ENCODE data around the gene TRAK2. TPM values are rescaled to one million over a fixed set of nuclear protein-coding genes. Genes with fewer than 3 reads are reported as not detected.

Gene TRAK2
- total and polyA plus RNA-seq, 2 of the 13 experiments (the other 11 are each of a cell fraction or from before 2014, with no cell fraction given), result 7.7 to 21.0 TPM

DNA sequence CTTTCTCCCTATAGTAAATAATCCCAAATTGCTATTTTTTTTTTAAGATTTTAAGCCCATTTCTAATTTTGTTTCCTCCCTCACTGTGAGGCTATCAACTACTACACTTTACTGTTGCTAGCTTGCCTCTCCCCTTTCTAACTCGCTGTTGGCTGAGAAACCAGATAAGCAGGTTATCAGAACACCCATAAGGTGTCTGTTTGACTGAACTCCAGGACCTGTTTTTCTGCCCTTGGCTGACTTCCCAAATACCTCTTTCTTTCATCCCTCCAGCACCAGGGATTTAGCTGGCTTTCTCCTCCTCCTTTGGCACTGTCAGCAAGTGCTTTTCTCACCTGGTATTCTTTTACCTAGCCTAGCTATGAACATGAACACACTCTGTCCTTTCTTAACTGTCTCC lies 11.1 kb downstream of the TRAK2 start (continued):
- TF ChIP-seq, protein P1, sequence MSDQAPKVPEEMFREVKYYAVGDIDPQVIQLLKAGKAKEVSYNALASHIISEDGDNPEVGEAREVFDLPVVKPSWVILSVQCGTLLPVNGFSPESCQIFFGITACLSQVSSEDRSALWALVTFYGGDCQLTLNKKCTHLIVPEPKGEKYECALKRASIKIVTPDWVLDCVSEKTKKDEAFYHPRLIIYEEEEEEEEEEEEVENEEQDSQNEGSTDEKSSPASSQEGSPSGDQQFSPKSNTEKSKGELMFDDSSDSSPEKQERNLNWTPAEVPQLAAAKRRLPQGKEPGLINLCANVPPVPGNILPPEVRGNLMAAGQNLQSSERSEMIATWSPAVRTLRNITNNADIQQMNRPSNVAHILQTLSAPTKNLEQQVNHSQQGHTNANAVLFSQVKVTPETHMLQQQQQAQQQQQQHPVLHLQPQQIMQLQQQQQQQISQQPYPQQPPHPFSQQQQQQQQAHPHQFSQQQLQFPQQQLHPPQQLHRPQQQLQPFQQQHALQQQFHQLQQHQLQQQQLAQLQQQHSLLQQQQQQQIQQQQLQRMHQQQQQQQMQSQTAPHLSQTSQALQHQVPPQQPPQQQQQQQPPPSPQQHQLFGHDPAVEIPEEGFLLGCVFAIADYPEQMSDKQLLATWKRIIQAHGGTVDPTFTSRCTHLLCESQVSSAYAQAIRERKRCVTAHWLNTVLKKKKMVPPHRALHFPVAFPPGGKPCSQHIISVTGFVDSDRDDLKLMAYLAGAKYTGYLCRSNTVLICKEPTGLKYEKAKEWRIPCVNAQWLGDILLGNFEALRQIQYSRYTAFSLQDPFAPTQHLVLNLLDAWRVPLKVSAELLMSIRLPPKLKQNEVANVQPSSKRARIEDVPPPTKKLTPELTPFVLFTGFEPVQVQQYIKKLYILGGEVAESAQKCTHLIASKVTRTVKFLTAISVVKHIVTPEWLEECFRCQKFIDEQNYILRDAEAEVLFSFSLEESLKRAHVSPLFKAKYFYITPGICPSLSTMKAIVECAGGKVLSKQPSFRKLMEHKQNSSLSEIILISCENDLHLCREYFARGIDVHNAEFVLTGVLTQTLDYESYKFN (CRISPR knock-in tag; conservative IDR thresholded peaks at IDR 0.05), result 0 out of 2 replicates have a peak, but pooled peaks have one; percentile 24
- TF ChIP-seq POLR2G (IDR thresholded peaks at IDR 0.05; ENCODE audit: low read depth, low read length) (no peak), CHD2 (IDR thresholded peaks at IDR 0.05; ENCODE audit: low read depth, low read length) (no peak), ZNF761 (CRISPR knock-in tag; conservative IDR thresholded peaks at IDR 0.05) (0 out of 2 replicates have a peak, but pooled peaks have one; percentile 38), ZNF124 (CRISPR knock-in tag; IDR thresholded peaks at IDR 0.05) (0 out of 2 replicates have a peak, but pooled peaks have one; percentile 28), SP5 (CRISPR knock-in tag; IDR thresholded peaks at IDR 0.05; ENCODE audit: borderline replicate concordance, low read depth) (peak; percentile 66; the same call in 1 of the 2 replicates), ZFP41 (CRISPR knock-in tag; IDR thresholded peaks at IDR 0.05; ENCODE audit: borderline replicate concordance) (no peak), SRSF1 (optimal IDR thresholded peaks at IDR 0.05; ENCODE audit: low read depth, low read length) (no peak), FOXO1 (CRISPR knock-in tag; IDR thresholded peaks at IDR 0.05) (no peak), ZMYM4 (CRISPR knock-in tag; IDR thresholded peaks at IDR 0.05) (peak; percentile 37; the same call in 1 of the 2 replicates), NR2F6 (IDR thresholded peaks at IDR 0.05) (peak; percentile 62; the same call in 1 of the 2 replicates), NR2F6 (CRISPR knock-in tag; IDR thresholded peaks at IDR 0.05) (0 out of 2 replicates have a peak, but pooled peaks have one; percentile 42), TEAD3 (CRISPR knock-in tag; optimal IDR thresholded peaks at IDR 0.05; ENCODE audit: borderline replicate concordance) (peak; percentile 8), RFXAP (CRISPR knock-in tag; IDR thresholded peaks at IDR 0.05; ENCODE audit: borderline replicate concordance) (peak; percentile 67; the same call in 1 of the 2 replicates), ZNF33B (CRISPR knock-in tag; IDR thresholded peaks at IDR 0.05) (no peak), ZNF7 (CRISPR knock-in tag; IDR thresholded peaks at IDR 0.05) (no peak), BCL6 (CRISPR knock-in tag; IDR thresholded peaks at IDR 0.05) (peak; percentile 46), HNF4A (CRISPR knock-in tag; IDR thresholded peaks at IDR 0.05) (peak; percentile 38), CC2D1A (CRISPR knock-in tag; IDR thresholded peaks at IDR 0.05) (no peak), TBX2 (CRISPR knock-in tag; IDR thresholded peaks at IDR 0.05; ENCODE audit: borderline replicate concordance) (peak; percentile 81), SETDB1 (CRISPR knock-in tag; IDR thresholded peaks at IDR 0.05; ENCODE audit: borderline replicate concordance) (no peak), ZBTB7A (CRISPR knock-in tag; IDR thresholded peaks at IDR 0.05) (no peak), ZNF205 (CRISPR knock-in tag; IDR thresholded peaks at IDR 0.05) (no peak), NR2F2 (IDR thresholded peaks at IDR 0.05; ENCODE audit: borderline replicate concordance, low read depth) (peak; percentile 47; the same call in 1 of the 2 replicates), FOXK2 (IDR thresholded peaks at IDR 0.05) (no peak)
- TF ChIP-seq, protein P2, sequence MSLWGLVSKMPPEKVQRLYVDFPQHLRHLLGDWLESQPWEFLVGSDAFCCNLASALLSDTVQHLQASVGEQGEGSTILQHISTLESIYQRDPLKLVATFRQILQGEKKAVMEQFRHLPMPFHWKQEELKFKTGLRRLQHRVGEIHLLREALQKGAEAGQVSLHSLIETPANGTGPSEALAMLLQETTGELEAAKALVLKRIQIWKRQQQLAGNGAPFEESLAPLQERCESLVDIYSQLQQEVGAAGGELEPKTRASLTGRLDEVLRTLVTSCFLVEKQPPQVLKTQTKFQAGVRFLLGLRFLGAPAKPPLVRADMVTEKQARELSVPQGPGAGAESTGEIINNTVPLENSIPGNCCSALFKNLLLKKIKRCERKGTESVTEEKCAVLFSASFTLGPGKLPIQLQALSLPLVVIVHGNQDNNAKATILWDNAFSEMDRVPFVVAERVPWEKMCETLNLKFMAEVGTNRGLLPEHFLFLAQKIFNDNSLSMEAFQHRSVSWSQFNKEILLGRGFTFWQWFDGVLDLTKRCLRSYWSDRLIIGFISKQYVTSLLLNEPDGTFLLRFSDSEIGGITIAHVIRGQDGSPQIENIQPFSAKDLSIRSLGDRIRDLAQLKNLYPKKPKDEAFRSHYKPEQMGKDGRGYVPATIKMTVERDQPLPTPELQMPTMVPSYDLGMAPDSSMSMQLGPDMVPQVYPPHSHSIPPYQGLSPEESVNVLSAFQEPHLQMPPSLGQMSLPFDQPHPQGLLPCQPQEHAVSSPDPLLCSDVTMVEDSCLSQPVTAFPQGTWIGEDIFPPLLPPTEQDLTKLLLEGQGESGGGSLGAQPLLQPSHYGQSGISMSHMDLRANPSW (CRISPR knock-in tag; IDR thresholded peaks at IDR 0.05; ENCODE audit: borderline replicate concordance), result no peak
- TF ChIP-seq, protein P3, sequence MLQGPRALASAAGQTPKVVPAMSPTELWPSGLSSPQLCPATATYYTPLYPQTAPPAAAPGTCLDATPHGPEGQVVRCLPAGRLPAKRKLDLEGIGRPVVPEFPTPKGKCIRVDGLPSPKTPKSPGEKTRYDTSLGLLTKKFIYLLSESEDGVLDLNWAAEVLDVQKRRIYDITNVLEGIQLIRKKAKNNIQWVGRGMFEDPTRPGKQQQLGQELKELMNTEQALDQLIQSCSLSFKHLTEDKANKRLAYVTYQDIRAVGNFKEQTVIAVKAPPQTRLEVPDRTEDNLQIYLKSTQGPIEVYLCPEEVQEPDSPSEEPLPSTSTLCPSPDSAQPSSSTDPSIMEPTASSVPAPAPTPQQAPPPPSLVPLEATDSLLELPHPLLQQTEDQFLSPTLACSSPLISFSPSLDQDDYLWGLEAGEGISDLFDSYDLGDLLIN (CRISPR knock-in tag; IDR thresholded peaks at IDR 0.05; ENCODE audit: borderline replicate concordance), result no peak

All from HepG2 (cell line).